HCT116 (cell line): ENCODE results near the gene NCBP1. TPM values are rescaled to one million over a fixed set of nuclear protein-coding genes. Genes with fewer than 3 reads are reported as not detected.

Experiments
- ATAC-seq: fragments of 200-7000 bp; cut with Tn5 transposase; 2 replicates; pipeline ENCODE4 v1.9.1; 2020; ENCODE audit warnings: mild to moderate bottlenecking, moderate library complexity
- BruUV-seq: library from RNA; stranded (reverse); fragments of 400-500 nt; replicated peaks from 2 replicates; lab custom pipeline; 2021; lab: Mats Ljungman, UMichigan
- CTCF ChIA-PET: fragments of 300-600 bp; sonication (Branson Sonifier 250); formaldehyde crosslinking; loops from one replicate; lab custom pipeline; 2021; ENCODE audit warnings: antibody characterized with exemption; lab: Charles Lee
- POLR2A ChIA-PET: fragments of 300-600, 350-600 bp; sonication (Branson Sonifier 250); formaldehyde crosslinking; loops from one replicate; lab custom pipeline; 2021; ENCODE audit warnings: antibody characterized with exemption; lab: Charles Lee
- RAD21 ChIA-PET, 2 experiments: fragments of 300-600 bp; sonication (Branson Sonifier 250); formaldehyde crosslinking; loops; one replicate each; lab custom pipeline; 2023; ENCODE audit warnings: low total read pairs in 2 of 2; ENCODE audit not compliant: uncharacterized antibody in 2 of 2, unreplicated experiment in 2 of 2, low non-redundant PET in 1 of 2; lab: Charles Lee
- DNase-seq: peaks from one replicate; pipeline ENCODE4 v3.0.0-alpha.2; 2010; ENCODE audit warnings: low read depth, low spot score
- H2AFZ ChIP-seq: fragments of 200-600 bp; shearing (Covaris generic), sonication (generic); 2 replicates; pipeline ENCODE4 v1.6.1; 2017; ENCODE audit warnings: low read depth, mixed run types, mixed read lengths, antibody characterized with exemption, low read length; ENCODE audit not compliant: poor library complexity, severe bottlenecking
- H3K27ac ChIP-seq: 2 replicates; pipeline ENCODE4 v1.5.1; 2012; ENCODE audit warnings: low read depth, low read length
- H3K27me3 ChIP-seq: fragments of 200-600 bp; sonication (generic); 2 replicates; pipeline ENCODE4 v1.6.1; 2016; ENCODE audit warnings: mixed run types, low read length, mixed read lengths; ENCODE audit not compliant: insufficient read depth
- H3K36me3 ChIP-seq, 2 experiments: fragments of 200-500 bp in 1 of 2; fragments of 200-600 bp in 1 of 2; sonication (Bioruptor generic) in 1 of 2; sonication (generic) in 1 of 2; 2 replicates each; pipeline versions ENCODE4 v1.5.1 to v1.6.1; 2014 to 2016; ENCODE audit warnings: low read length in 2 of 2, inconsistent platforms in 1 of 2, mixed read lengths in 1 of 2, mixed run types in 1 of 2; ENCODE audit not compliant: insufficient read depth in 2 of 2, control insufficient read depth in 1 of 2
- H3K4me1 ChIP-seq, 2 experiments: fragments of 200-600 bp in 1 of 2; sonication (generic) in 1 of 2; 2 replicates each; pipeline versions ENCODE4 v1.5.1 to v1.6.1; 2012 to 2017; ENCODE audit warnings: low read length in 2 of 2, inconsistent platforms in 1 of 2, mild to moderate bottlenecking in 1 of 2, mixed read lengths in 1 of 2, mixed run types in 1 of 2, moderate library complexity in 1 of 2; ENCODE audit not compliant: insufficient read depth in 2 of 2, control insufficient read depth in 1 of 2
- H3K4me2 ChIP-seq: fragments of 200-600 bp; sonication (generic); 2 replicates; pipeline ENCODE4 v1.6.1; 2017; ENCODE audit warnings: mixed run types, low read length, mixed read lengths
- H3K4me3 ChIP-seq, 2 experiments: fragments of 200-600 bp in 1 of 2; sonication (generic) in 1 of 2; replicated peaks in 1 of 2; 2 replicates each; pipeline ENCODE4 v1.5.1; 2011 to 2016; ENCODE audit warnings: low read length in 2 of 2, control low read depth in 1 of 2, low read depth in 1 of 2, mild to moderate bottlenecking in 1 of 2, mixed read lengths in 1 of 2, mixed run types in 1 of 2
- H3K79me2 ChIP-seq: fragments of 200-600 bp; sonication (generic); 2 replicates; pipeline ENCODE4 v1.6.1; 2017; ENCODE audit warnings: mild to moderate bottlenecking, mixed run types, low read length, moderate library complexity, mixed read lengths; ENCODE audit not compliant: insufficient read depth
- H3K9ac ChIP-seq: fragments of 200-600 bp; sonication (generic); 2 replicates; pipeline ENCODE4 v1.6.1; 2016; ENCODE audit warnings: low read length, mixed read lengths
- H3K9me2 ChIP-seq: fragments of 200-600 bp; sonication (generic), shearing (Covaris generic); 2 replicates; pipeline ENCODE4 v1.6.1; 2017; ENCODE audit warnings: mixed run types, mild to moderate bottlenecking, moderate library complexity; ENCODE audit not compliant: insufficient read depth
- H3K9me3 ChIP-seq, 2 experiments: fragments of 200-500 bp in 1 of 2; fragments of 200-600 bp in 1 of 2; sonication (Bioruptor generic) in 1 of 2; sonication (generic) in 1 of 2; 2 replicates each; pipeline ENCODE4 v1.6.1; 2014 to 2017; ENCODE audit warnings: low read length in 2 of 2, mixed read lengths in 2 of 2, inconsistent platforms in 1 of 2, low read depth in 1 of 2, mild to moderate bottlenecking in 1 of 2, mixed run types in 1 of 2, moderate library complexity in 1 of 2; ENCODE audit not compliant: control insufficient read depth in 1 of 2, insufficient read depth in 1 of 2
- H4K20me1 ChIP-seq: fragments of 200-600 bp; sonication (generic), shearing (Covaris generic); 2 replicates; pipeline ENCODE4 v1.6.1; 2017; ENCODE audit warnings: mixed run types, mild to moderate bottlenecking, moderate library complexity; ENCODE audit not compliant: insufficient read depth
- CBX3 ChIP-seq: IDR thresholded peaks from 2 replicates; pipeline ENCODE4 v1.6.1; 2012; ENCODE audit warnings: low read depth
- CTCF ChIP-seq, 3 experiments: fragments of 200-600 bp in 1 of 3; sonication (generic) in 1 of 3; IDR thresholded peaks in 2 of 3; conservative IDR thresholded peaks in 1 of 3; 2 replicates each; pipeline ENCODE4 v1.5.1; 2012 to 2017; ENCODE audit warnings: low read depth in 2 of 3, low read length in 2 of 3, antibody characterized with exemption in 1 of 3, borderline replicate concordance in 1 of 3, control low read depth in 1 of 3, mild to moderate bottlenecking in 1 of 3, mixed read lengths in 1 of 3, mixed run types in 1 of 3, moderate library complexity in 1 of 3; ENCODE audit not compliant: insufficient read depth in 1 of 3
- ELF1 ChIP-seq: IDR thresholded peaks from 2 replicates; pipeline ENCODE4 v1.6.1; 2012; ENCODE audit warnings: low read depth, borderline replicate concordance
- EZH2 ChIP-seq: fragments of 200-600 bp; sonication (generic); IDR thresholded peaks from 2 replicates; pipeline ENCODE4 v1.6.1; 2017; ENCODE audit warnings: antibody characterized with exemption, mixed run types
- FOSL1 ChIP-seq: IDR thresholded peaks from 2 replicates; pipeline ENCODE4 v1.6.1; 2012; ENCODE audit warnings: low read depth
- JUND ChIP-seq: IDR thresholded peaks from 2 replicates; pipeline ENCODE4 v1.6.1; 2012
- MAX ChIP-seq: IDR thresholded peaks from 2 replicates; pipeline ENCODE4 v1.6.1; 2012
- SP1 ChIP-seq: IDR thresholded peaks from 2 replicates; pipeline ENCODE4 v1.6.1; 2012; ENCODE audit warnings: low read depth
- SRF ChIP-seq: IDR thresholded peaks from 2 replicates; pipeline ENCODE4 v1.6.1; 2012; ENCODE audit warnings: low read depth
- YY1 ChIP-seq: IDR thresholded peaks from 2 replicates; pipeline ENCODE4 v1.6.1; 2011; ENCODE audit warnings: low read length, low read depth, moderate library complexity, mild to moderate bottlenecking; ENCODE audit not compliant: insufficient replicate concordance; ENCODE audit errors: extremely low read depth
- ZNF274 ChIP-seq: fragments of 200-500 bp; sonication (Bioruptor generic); IDR thresholded peaks from 2 replicates; pipeline ENCODE4 v1.6.1; 2014; ENCODE audit warnings: mild to moderate bottlenecking, low read depth, low read length, inconsistent platforms
- intact Hi-C: fragments of 100-400 bp; cut with micrococcal nuclease; formaldehyde crosslinking; loops from 2 replicates; pipeline ENCODE4 v1.10.0; 2022
- total RNA-seq: library from RNA; stranded (reverse); gene quantifications from one replicate; pipeline ENCODE4 v1.2.1, GENCODE V29; 2021; ENCODE audit not compliant: unreplicated experiment
- TF ChIP-seq, protein P1 (sequence below): IDR thresholded peaks from 2 replicates; pipeline ENCODE4 v1.6.1; 2012; ENCODE audit warnings: low read depth

The NCBP1 gene
- total RNA-seq, 1 experiment from 2014 or later, result 32.9 TPM

DNA sequence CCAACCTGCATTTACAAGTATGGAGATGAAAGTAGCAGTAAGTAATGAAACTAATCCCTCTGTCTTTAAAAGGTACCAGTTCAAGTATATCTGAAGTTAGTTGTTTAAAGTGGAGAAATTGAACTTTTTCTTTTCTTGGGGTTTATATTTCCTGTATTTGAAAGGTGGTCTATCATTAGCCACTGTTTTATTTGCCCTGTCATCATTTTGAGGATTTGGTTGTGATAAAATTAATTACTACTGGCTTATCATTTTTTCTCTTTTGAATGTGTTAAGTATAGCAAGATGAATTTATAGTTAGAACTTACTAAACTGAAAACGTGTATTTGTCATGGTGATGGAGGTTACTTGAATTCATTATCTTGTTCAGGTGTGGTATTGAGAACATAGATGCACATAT lies 25.1 kb downstream of the NCBP1 start (continued):
- TF ChIP-seq MAX, result no peak
- no peak for TF ChIP-seq YY1
- no peak for TF ChIP-seq ZNF274
- TF ChIP-seq SP1, result no peak
- TF ChIP-seq ELF1, result no peak
- TF ChIP-seq CBX3, result no peak
- no peak for TF ChIP-seq JUND

GRCh38 chr9:97659771-97660170 lies 26.1 kb downstream of the NCBP1 start:
- BruUV-seq, result no TSS peak
- POLR2A ChIA-PET, result interaction anchor here (0.8 kb wide), 1 partner anchor 26 kb away, joined by 4 read pairs; the partner anchor contains the start of genes NCBP1 and TSTD2

More at GRCh38 chr9:97659771-97660170, 26.1 kb downstream of the NCBP1 start:
- DNase-seq, result no peak
- CTCF ChIA-PET, result no interaction called here
- Histone ChIP-seq H3K9ac (no peak overlapping the region), H3K9me3 (no peaks in the 10 kb centered on the region), H3K4me1 (no peaks in the 10 kb centered on the region)
- TF ChIP-seq CBX3, result no peak
- TF ChIP-seq CTCF (IDR thresholded peaks at IDR 0.05 in 2 of 3, conservative IDR thresholded peaks at IDR 0.05 in 1 of 3; ENCODE audit: borderline replicate concordance in 1 of 3, insufficient read depth in 1 of 3, low read depth in 2 of 3, low read length in 2 of 3), result no peak
- no peak for TF ChIP-seq FOSL1
- TF ChIP-seq EZH2, result no peak
- no peak for TF ChIP-seq SRF
- TF ChIP-seq ZNF274, result no peak
- TF ChIP-seq, protein P1, sequence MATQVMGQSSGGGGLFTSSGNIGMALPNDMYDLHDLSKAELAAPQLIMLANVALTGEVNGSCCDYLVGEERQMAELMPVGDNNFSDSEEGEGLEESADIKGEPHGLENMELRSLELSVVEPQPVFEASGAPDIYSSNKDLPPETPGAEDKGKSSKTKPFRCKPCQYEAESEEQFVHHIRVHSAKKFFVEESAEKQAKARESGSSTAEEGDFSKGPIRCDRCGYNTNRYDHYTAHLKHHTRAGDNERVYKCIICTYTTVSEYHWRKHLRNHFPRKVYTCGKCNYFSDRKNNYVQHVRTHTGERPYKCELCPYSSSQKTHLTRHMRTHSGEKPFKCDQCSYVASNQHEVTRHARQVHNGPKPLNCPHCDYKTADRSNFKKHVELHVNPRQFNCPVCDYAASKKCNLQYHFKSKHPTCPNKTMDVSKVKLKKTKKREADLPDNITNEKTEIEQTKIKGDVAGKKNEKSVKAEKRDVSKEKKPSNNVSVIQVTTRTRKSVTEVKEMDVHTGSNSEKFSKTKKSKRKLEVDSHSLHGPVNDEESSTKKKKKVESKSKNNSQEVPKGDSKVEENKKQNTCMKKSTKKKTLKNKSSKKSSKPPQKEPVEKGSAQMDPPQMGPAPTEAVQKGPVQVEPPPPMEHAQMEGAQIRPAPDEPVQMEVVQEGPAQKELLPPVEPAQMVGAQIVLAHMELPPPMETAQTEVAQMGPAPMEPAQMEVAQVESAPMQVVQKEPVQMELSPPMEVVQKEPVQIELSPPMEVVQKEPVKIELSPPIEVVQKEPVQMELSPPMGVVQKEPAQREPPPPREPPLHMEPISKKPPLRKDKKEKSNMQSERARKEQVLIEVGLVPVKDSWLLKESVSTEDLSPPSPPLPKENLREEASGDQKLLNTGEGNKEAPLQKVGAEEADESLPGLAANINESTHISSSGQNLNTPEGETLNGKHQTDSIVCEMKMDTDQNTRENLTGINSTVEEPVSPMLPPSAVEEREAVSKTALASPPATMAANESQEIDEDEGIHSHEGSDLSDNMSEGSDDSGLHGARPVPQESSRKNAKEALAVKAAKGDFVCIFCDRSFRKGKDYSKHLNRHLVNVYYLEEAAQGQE, result no peak
- TF ChIP-seq, all 23 proteins: peak for 0
- Histone ChIP-seq H3K9me2 (no peaks in the 10 kb centered on the region), H2AFZ (no peak overlapping the region), H3K79me2 (peaks cover 5% of the 10 kb centered on the region; the same call in 1 of the 2 replicates), H3K4me2 (no peak overlapping the region), H3K27ac (no peak overlapping the region), H3K36me3 (peaks cover 62 to 73% of the 10 kb centered on the region in 2 experiments), H4K20me1 (no peaks in the 10 kb centered on the region; the same call in 1 of the 2 replicates), H3K4me3 (no peak overlapping the region), H3K27me3 (no peaks in the 10 kb centered on the region)
- RAD21 ChIA-PET, result no interaction called here
- ATAC-seq, result no peak
- intact Hi-C loops, result no loop called here
